HUES64 (cell line): Measurements from ENCODE around the gene TPBGL.

Experiments
- H3K27ac ChIP-seq: 2 replicates; pipeline ENCODE4 v1.7.0; 2013; ENCODE audit warnings: low read depth, low read length, inconsistent platforms
- H3K27me3 ChIP-seq: 2 replicates; pipeline ENCODE4 v1.6.1; 2013; ENCODE audit warnings: mild to moderate bottlenecking, low read length; ENCODE audit not compliant: insufficient read depth
- H3K36me3 ChIP-seq: 2 replicates; pipeline ENCODE4 v1.6.1; 2013; ENCODE audit warnings: mild to moderate bottlenecking, low read length; ENCODE audit not compliant: insufficient read depth
- H3K4me1 ChIP-seq: 2 replicates; pipeline ENCODE4 v1.6.1; 2013; ENCODE audit warnings: mild to moderate bottlenecking, low read length, moderate library complexity; ENCODE audit not compliant: insufficient read depth
- H3K4me3 ChIP-seq: 2 replicates; pipeline ENCODE4 v1.5.1; 2013; ENCODE audit warnings: mild to moderate bottlenecking, low read length, moderate library complexity
- H3K9ac ChIP-seq: 2 replicates; pipeline ENCODE4 v1.6.1; 2013; ENCODE audit warnings: mild to moderate bottlenecking, low read depth, low read length
- H3K9me3 ChIP-seq: 2 replicates; pipeline ENCODE4 v1.6.1; 2013; ENCODE audit warnings: low read depth, low read length; ENCODE audit not compliant: insufficient read depth
- WGBS: fragments of 150-250, 120-280 bp; methylation state at CpG from one replicate; pipeline ENCODE4 v1.1.7; 2013; ENCODE audit warnings: missing lambda C conversion rate; 5-methylcytosine and 5-hydroxymethylcytosine counted together

Gene TPBGL

GRCh38 chr11:75275581-75275980, 35.0 kb downstream of the TPBGL start:
- Histone ChIP-seq H3K9ac (no peak overlapping the region), H3K9me3 (no peaks in the 10 kb centered on the region), H3K36me3 (peaks cover 37% of the 10 kb centered on the region), H3K4me3 (no peak overlapping the region), H3K27ac (no peak overlapping the region), H3K4me1 (0 out of 2 replicates have a peak, but pooled peaks cover 3% of the 10 kb centered on the region), H3K27me3 (no peaks in the 10 kb centered on the region)
- WGBS = 85% methylated on average over 6 of the region's 6 CpGs

DNA sequence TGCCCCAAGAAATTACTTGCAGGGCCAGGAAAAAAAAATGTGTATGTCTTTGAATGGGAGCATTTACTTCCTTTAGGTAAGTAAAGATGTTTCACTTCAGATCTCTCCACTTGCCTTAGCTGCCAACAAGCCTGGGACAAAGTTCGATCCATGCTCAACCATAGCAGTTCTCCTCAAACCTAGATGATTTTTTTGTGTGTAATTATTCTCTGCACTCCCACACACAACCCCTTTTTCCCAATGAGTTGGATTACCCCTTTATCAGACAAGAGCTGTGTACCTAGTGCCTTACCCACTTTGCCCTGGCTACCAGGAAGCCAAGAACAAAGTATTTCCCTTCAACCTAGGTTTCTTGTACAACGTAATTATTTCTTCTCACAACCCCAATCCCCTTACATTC, 35.6 kb downstream of the TPBGL start:
- no peaks in the 10 kb centered on the region for H3K9me3 ChIP-seq
- no peaks in the 10 kb centered on the region for H3K27me3 ChIP-seq
- 88% methylated on average over 1 of the region's 2 CpGs for WGBS
- no peak overlapping the region for H3K4me3 ChIP-seq
- 0 out of 2 replicates have a peak, but pooled peaks cover 3% of the 10 kb centered on the region for H3K4me1 ChIP-seq
- H3K27ac ChIP-seq = no peak overlapping the region
- H3K36me3 ChIP-seq = peaks cover 37% of the 10 kb centered on the region
- no peak overlapping the region for H3K9ac ChIP-seq

GRCh38 chr11:75276686-75277085, 36.1 kb downstream of the TPBGL start:
- Histone ChIP-seq H3K4me3 (no peak overlapping the region), H3K9ac (no peak overlapping the region), H3K36me3 (peaks cover 41% of the 10 kb centered on the region), H3K27ac (no peak overlapping the region), H3K27me3 (no peaks in the 10 kb centered on the region), H3K4me1 (0 out of 2 replicates have a peak, but pooled peaks cover 3% of the 10 kb centered on the region), H3K9me3 (no peaks in the 10 kb centered on the region)
- 93% methylated on average over 6 of the region's 6 CpGs for WGBS

DNA sequence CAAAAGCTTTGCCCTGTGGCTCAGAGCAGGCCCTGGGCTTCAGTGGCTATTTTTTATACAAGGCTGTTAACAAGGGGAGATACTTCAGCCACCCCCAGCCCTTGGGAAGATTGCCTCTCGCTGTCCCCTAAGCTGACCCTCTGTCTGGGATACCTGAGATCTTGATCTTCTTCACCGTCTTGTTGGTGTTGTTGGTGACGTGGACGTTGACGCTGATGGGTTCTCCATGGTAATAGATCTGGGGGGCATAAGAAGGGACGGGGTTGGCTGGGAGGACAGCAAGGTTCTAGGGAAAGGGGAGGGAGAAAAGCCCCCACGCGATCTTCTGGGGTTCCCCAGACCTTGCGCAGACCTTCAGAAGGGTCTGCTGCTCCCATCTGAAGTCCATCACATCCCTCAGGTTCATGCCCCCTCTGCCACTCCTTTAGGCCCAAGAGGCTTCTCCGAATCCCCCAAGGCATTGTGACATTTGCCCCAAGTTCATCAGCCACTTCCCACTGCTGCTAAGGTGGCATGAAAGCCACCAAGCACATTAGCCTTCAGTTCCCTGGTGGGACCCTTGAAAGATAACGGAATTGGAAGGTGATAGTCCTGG, 36.7 kb downstream of the TPBGL start:
- no peak overlapping the region for H3K4me3 ChIP-seq
- 0 out of 2 replicates have a peak, but pooled peaks cover 3% of the 10 kb centered on the region for H3K4me1 ChIP-seq
- no peaks in the 10 kb centered on the region for H3K27me3 ChIP-seq
- peaks cover 43% of the 10 kb centered on the region for H3K36me3 ChIP-seq
- no peak overlapping the region for H3K9ac ChIP-seq
- no peaks in the 10 kb centered on the region for H3K9me3 ChIP-seq
- H3K27ac ChIP-seq = no peak overlapping the region
- WGBS = 93% methylated on average over 11 of the region's 11 CpGs

DNA sequence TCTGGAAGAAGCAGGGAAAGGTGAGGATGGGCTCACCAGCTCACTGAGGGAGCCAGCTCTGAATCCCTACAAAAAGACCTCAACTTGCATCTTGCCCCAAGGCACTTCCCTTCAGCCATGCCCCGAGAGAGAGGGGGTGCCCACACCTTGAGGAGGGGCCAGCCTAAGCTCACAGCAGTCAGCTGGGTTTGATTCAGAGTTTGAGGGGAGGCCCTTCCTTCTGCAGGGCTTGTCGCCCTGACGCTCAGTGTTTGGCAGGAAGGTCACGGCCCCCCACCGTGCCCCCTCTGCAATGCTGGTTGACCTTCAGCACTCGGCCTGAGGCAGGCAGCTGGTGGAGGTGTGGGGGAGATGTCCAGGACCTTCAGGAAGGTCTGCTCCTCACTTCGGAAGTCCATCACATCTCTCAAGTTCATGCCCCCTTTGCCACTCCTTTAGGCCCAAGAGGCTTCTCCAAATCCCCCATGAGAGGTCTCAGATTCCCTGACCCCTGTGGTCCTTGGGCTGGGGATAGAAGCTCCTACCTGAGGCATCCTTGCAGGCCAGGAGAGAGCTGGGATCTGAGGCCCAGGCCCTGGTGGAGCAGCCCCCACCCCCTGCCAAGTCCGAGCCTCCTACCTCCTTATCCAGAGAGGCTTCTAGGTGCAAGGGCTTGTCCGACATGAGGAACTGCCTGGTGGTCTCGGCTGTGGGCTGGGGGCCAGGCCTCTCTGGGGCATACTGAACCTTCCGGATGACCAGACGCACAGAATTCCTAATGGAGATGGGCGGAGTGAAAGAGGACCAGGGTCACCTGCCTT, 37.6 kb downstream of the TPBGL start:
- 0 out of 2 replicates have a peak, but pooled peaks cover 3% of the 10 kb centered on the region for H3K4me1 ChIP-seq
- no peaks in the 10 kb centered on the region for H3K27me3 ChIP-seq
- H3K9me3 ChIP-seq = no peaks in the 10 kb centered on the region
- peaks cover 50% of the 10 kb centered on the region for H3K36me3 ChIP-seq
- H3K4me3 ChIP-seq = no peak overlapping the region
- no peak overlapping the region for H3K27ac ChIP-seq
- H3K9ac ChIP-seq = no peak overlapping the region
- WGBS = 87% methylated on average over 13 of the region's 13 CpGs

GRCh38 chr11:75279273-75279672, 38.7 kb downstream of the TPBGL start:
- no peak overlapping the region for H3K9ac ChIP-seq
- peaks cover 50% of the 10 kb centered on the region for H3K36me3 ChIP-seq
- H3K4me3 ChIP-seq = no peak overlapping the region

DNA sequence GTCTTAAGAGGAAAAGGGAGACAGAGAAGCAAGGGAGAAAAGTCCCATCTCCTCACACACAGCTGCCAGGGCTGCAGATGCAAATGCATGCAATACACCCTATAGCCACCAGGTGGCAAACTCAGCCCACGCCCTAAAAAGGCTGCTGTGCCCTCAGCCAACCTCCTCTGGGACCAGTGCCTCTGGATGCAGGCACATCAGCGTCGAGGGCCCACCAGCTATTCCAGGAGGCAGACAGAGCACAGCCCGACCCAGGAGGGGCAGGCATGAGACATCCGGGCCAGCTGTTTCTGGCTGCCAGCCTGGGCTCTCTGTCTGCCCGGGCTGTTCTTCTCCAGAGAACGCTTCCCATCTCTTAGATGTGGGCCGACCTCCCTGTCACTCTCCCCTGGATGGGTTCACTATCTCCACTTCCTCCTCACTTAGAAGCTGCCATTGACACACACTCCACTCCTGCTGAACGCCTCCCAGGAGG, 39.7 kb downstream of the TPBGL start:
- no peak overlapping the region; the same call in 1 of the 2 replicates for H3K27ac ChIP-seq
- no peaks in the 10 kb centered on the region for H3K27me3 ChIP-seq
- no peak overlapping the region for H3K4me3 ChIP-seq
- peaks cover 53% of the 10 kb centered on the region for H3K36me3 ChIP-seq
- H3K9ac ChIP-seq = no peak overlapping the region
- WGBS = 49% methylated on average over 9 of the region's 9 CpGs
- no peaks in the 10 kb centered on the region for H3K9me3 ChIP-seq
- H3K4me1 ChIP-seq = peaks cover 6% of the 10 kb centered on the region; the same call in 1 of the 2 replicates

More at GRCh38 chr11:75279273-75279672, 38.7 kb downstream of the TPBGL start:
- no peaks in the 10 kb centered on the region for H3K9me3 ChIP-seq
- WGBS = 96% methylated on average over 5 of the region's 5 CpGs
- no peak overlapping the region for H3K27ac ChIP-seq
- H3K4me1 ChIP-seq = peaks cover 6% of the 10 kb centered on the region; the same call in 1 of the 2 replicates
- H3K27me3 ChIP-seq = no peaks in the 10 kb centered on the region

GRCh38 chr11:75280770-75281468, 40.3 kb downstream of the TPBGL start:
- no peaks in the 10 kb centered on the region for H3K9me3 ChIP-seq
- peaks cover 4% of the 10 kb centered on the region; the same call in 1 of the 2 replicates for H3K4me1 ChIP-seq
- 92% methylated on average over 15 of the region's 15 CpGs for WGBS
- H3K4me3 ChIP-seq = no peak overlapping the region
- no peaks in the 10 kb centered on the region for H3K27me3 ChIP-seq
- H3K9ac ChIP-seq = no peak overlapping the region
- no peak overlapping the region; the same call in 1 of the 2 replicates for H3K27ac ChIP-seq
- peaks cover 46% of the 10 kb centered on the region for H3K36me3 ChIP-seq

GRCh38 chr11:75281469-75282095, 41.0 kb downstream of the TPBGL start:
- Histone ChIP-seq H3K9ac (no peak overlapping the region), H3K27me3 (no peaks in the 10 kb centered on the region), H3K36me3 (peaks cover 40% of the 10 kb centered on the region), H3K4me1 (peaks cover 3% of the 10 kb centered on the region; the same call in 1 of the 2 replicates), H3K27ac (no peak overlapping the region), H3K4me3 (no peak overlapping the region), H3K9me3 (no peaks in the 10 kb centered on the region)
- WGBS = 93% methylated on average over 10 of the region's 10 CpGs

GRCh38 chr11:75283391-75283931, 42.9 kb downstream of the TPBGL start:
- Histone ChIP-seq H3K9ac (no peak overlapping the region), H3K36me3 (peaks cover 22% of the 10 kb centered on the region), H3K4me3 (no peak overlapping the region), H3K27me3 (no peaks in the 10 kb centered on the region), H3K27ac (no peak overlapping the region), H3K4me1 (peaks cover 3% of the 10 kb centered on the region; the same call in 1 of the 2 replicates), H3K9me3 (no peaks in the 10 kb centered on the region)
- 86% methylated on average over 15 of the region's 16 CpGs for WGBS
